H1 (cell line): Measurements from ENCODE around the gene FRMD5. TPM values are rescaled to one million over a fixed set of nuclear protein-coding genes. Genes with fewer than 3 reads are reported as not detected.

Experiments used
- CTCF ChIA-PET: fragments of 300-600 bp; sonication (Branson Sonifier 250); formaldehyde crosslinking; loops from one replicate; lab custom pipeline; 2021; ENCODE audit not compliant: partially characterized antibody; lab: Charles Lee
- POLR2A ChIA-PET: fragments of 300-600 bp; sonication (Branson Sonifier 250); formaldehyde crosslinking; loops from one replicate; lab custom pipeline; 2021; ENCODE audit warnings: inconsistent platforms; ENCODE audit not compliant: partially characterized antibody; lab: Charles Lee
- DNase-seq, 2 experiments: peaks; one replicate each; pipeline versions ENCODE4 v3.0.0 to v3.0.0-alpha.2; 2010 to 2022; ENCODE audit warnings: low spot score in 2 of 2, low read depth in 1 of 2, mixed read lengths in 1 of 2
- FAIRE-seq: peaks from 2 replicates; lab custom pipeline; 2011; peaks lifted over from hg19 to GRCh38; lab: Jason Lieb, UNC
- H2AFZ ChIP-seq: 2 replicates; pipeline ENCODE4 v1.8.1; 2012; ENCODE audit warnings: low read length, inconsistent platforms
- H2AK5ac ChIP-seq: 2 replicates; pipeline ENCODE4 v1.6.1; 2013; ENCODE audit warnings: low read depth, low read length
- H2BK120ac ChIP-seq: replicated peaks from 2 replicates; pipeline ENCODE3; 2013; ENCODE audit warnings: low read depth, low read length, inconsistent platforms
- H2BK12ac ChIP-seq: 2 replicates; pipeline ENCODE4 v1.6.1; 2013; ENCODE audit warnings: low read depth, low read length
- H2BK15ac ChIP-seq: 2 replicates; pipeline ENCODE4 v1.6.1; 2013; ENCODE audit warnings: low read length
- H2BK20ac ChIP-seq: 2 replicates; pipeline ENCODE4 v1.6.1; 2013; ENCODE audit warnings: low read length
- H2BK5ac ChIP-seq: 2 replicates; pipeline ENCODE4 v1.6.1; 2013; ENCODE audit warnings: low read depth, low read length
- H3K14ac ChIP-seq: 2 replicates; pipeline ENCODE4 v1.6.1; 2013; ENCODE audit warnings: inconsistent platforms; ENCODE audit not compliant: insufficient read length
- H3K18ac ChIP-seq: 2 replicates; pipeline ENCODE4 v1.6.1; 2013; ENCODE audit warnings: low read length; ENCODE audit errors: extremely low read depth
- H3K23ac ChIP-seq: 2 replicates; pipeline ENCODE4 v1.6.1; 2013; ENCODE audit warnings: inconsistent platforms; ENCODE audit not compliant: insufficient read length
- H3K23me2 ChIP-seq: 2 replicates; pipeline ENCODE4 v1.6.1; 2013; ENCODE audit warnings: low read depth, low read length
- H3K27ac ChIP-seq: 2 replicates; pipeline ENCODE4 v1.6.1; 2011; ENCODE audit warnings: low read depth, low read length, inconsistent platforms
- H3K27me3 ChIP-seq, 4 experiments: replicated peaks in 1 of 4; 1 replicate in 1 of 4; 2 replicates in 3 of 4; pipeline versions ENCODE4 v1.6.1 to v1.8.1; 2011 to 2013; ENCODE audit warnings: low read length in 3 of 4, mild to moderate bottlenecking in 3 of 4, inconsistent platforms in 2 of 4, mixed read lengths in 2 of 4, moderate library complexity in 1 of 4; ENCODE audit not compliant: control insufficient read depth in 3 of 4, insufficient read depth in 3 of 4; ENCODE audit errors: extremely low read depth in 1 of 4
- H3K36me3 ChIP-seq, 4 experiments: 2 replicates each; pipeline versions ENCODE4 v1.6.1 to v1.8.1; 2011 to 2013; ENCODE audit warnings: mild to moderate bottlenecking in 4 of 4, low read length in 3 of 4, moderate library complexity in 2 of 4, control low read depth in 1 of 4, inconsistent platforms in 1 of 4; ENCODE audit not compliant: insufficient read depth in 4 of 4, control insufficient read depth in 2 of 4
- H3K4ac ChIP-seq: replicated peaks from 2 replicates; pipeline ENCODE3; 2013; ENCODE audit warnings: low read length, low read depth, mixed read lengths, inconsistent platforms; ENCODE audit not compliant: insufficient read length
- H3K4me1 ChIP-seq, 4 experiments: replicated peaks in 1 of 4; 1 replicate in 1 of 4; 2 replicates in 3 of 4; pipeline versions ENCODE4 v1.6.1 to v1.8.1; 2011 to 2013; ENCODE audit warnings: low read length in 3 of 4, inconsistent platforms in 2 of 4, mixed read lengths in 1 of 4; ENCODE audit not compliant: insufficient read depth in 4 of 4, control insufficient read depth in 3 of 4
- H3K4me2 ChIP-seq, 2 experiments: 2 replicates each; pipeline versions ENCODE4 v1.6.1 to v1.8.1; 2011 to 2013; ENCODE audit warnings: low read depth in 2 of 2, low read length in 2 of 2, control low read depth in 1 of 2, inconsistent platforms in 1 of 2, mild to moderate bottlenecking in 1 of 2; ENCODE audit not compliant: insufficient read depth in 1 of 2
- H3K4me3 ChIP-seq, 4 experiments: fragments of 200-600, 300-600 bp in 1 of 4; sonication (generic), shearing (Covaris generic), sonication (Bioruptor Twin) in 1 of 4; 2 replicates each; pipeline versions ENCODE4 v1.5.1 to v1.8.1; 2011 to 2016; ENCODE audit warnings: low read length in 4 of 4, low read depth in 3 of 4, control low read depth in 2 of 4, inconsistent platforms in 2 of 4, mild to moderate bottlenecking in 2 of 4, mixed read lengths in 1 of 4, moderate library complexity in 1 of 4; ENCODE audit not compliant: insufficient read depth in 2 of 4; ENCODE audit errors: extremely low read depth in 1 of 4
- H3K56ac ChIP-seq: replicated peaks from 2 replicates; pipeline ENCODE3; 2013; ENCODE audit warnings: low read depth, mild to moderate bottlenecking, mixed read lengths, low read length, inconsistent platforms; ENCODE audit not compliant: insufficient read length
- H3K79me1 ChIP-seq: 2 replicates; pipeline ENCODE4 v1.6.1; 2013; ENCODE audit warnings: low read depth, low read length, control low read depth
- H3K79me2 ChIP-seq, 2 experiments: 2 replicates each; pipeline versions ENCODE4 v1.6.1 to v1.8.1; 2012 to 2013; ENCODE audit warnings: low read length in 2 of 2, mild to moderate bottlenecking in 2 of 2, inconsistent platforms in 1 of 2; ENCODE audit not compliant: insufficient read depth in 2 of 2, control insufficient read depth in 1 of 2
- H3K9ac ChIP-seq, 4 experiments: replicated peaks in 1 of 4; 1 replicate in 1 of 4; 2 replicates in 3 of 4; pipeline versions ENCODE4 v1.6.1 to v1.8.1; 2011 to 2013; ENCODE audit warnings: low read depth in 3 of 4, low read length in 3 of 4, control low read depth in 2 of 4, mild to moderate bottlenecking in 2 of 4, moderate library complexity in 2 of 4, inconsistent platforms in 1 of 4; ENCODE audit errors: extremely low read depth in 1 of 4
- H3K9me3 ChIP-seq, 2 experiments: 2 replicates each; pipeline versions ENCODE4 v1.6.1 to v1.8.1; 2012 to 2013; ENCODE audit warnings: mild to moderate bottlenecking in 2 of 2, moderate library complexity in 2 of 2, control low read depth in 1 of 2, inconsistent platforms in 1 of 2, low read depth in 1 of 2, low read length in 1 of 2, mixed read lengths in 1 of 2; ENCODE audit not compliant: insufficient read depth in 2 of 2
- H4K20me1 ChIP-seq, 2 experiments: replicated peaks in 1 of 2; 2 replicates each; pipeline versions ENCODE3 to v1.8.1; 2011 to 2013; ENCODE audit warnings: inconsistent platforms in 2 of 2, low read length in 2 of 2, mild to moderate bottlenecking in 1 of 2; ENCODE audit not compliant: insufficient read depth in 2 of 2, control insufficient read depth in 1 of 2
- H4K5ac ChIP-seq: 2 replicates; pipeline ENCODE4 v1.6.1; 2013; ENCODE audit warnings: low read length, low read depth, mixed read lengths, inconsistent platforms; ENCODE audit not compliant: insufficient read length
- H4K8ac ChIP-seq: 2 replicates; pipeline ENCODE4 v1.8.0; 2013; ENCODE audit warnings: mild to moderate bottlenecking, moderate library complexity, low read length, inconsistent platforms; ENCODE audit not compliant: insufficient read depth; ENCODE audit errors: extremely low read depth
- H4K91ac ChIP-seq: replicated peaks from 2 replicates; pipeline ENCODE3; 2013; ENCODE audit warnings: low read length, mixed read lengths, inconsistent platforms; ENCODE audit not compliant: insufficient read length
- CHD2 ChIP-seq: IDR thresholded peaks from 2 replicates; pipeline ENCODE4 v1.6.1; 2012; ENCODE audit warnings: low read length, improper control_type of control experiment
- POLR2AphosphoS5 ChIP-seq: IDR thresholded peaks from 2 replicates; pipeline ENCODE4 v1.6.1; 2011; ENCODE audit warnings: low read depth, low read length
- RNF2 ChIP-seq: fragments of 200-900, 300-1000 bp; sonication (generic); IDR thresholded peaks from 2 replicates; pipeline ENCODE4 v1.7.1; 2016; ENCODE audit warnings: borderline replicate concordance, low read depth, mild to moderate bottlenecking, antibody characterized with exemption, low read length; ENCODE audit not compliant: poor library complexity, severe bottlenecking; ENCODE audit errors: missing control alignments
- WGBS, 2 experiments: shearing (Covaris generic) in 1 of 2; methylation state at CpG; one replicate each; pipeline versions ENCODE4 v1.1.6 to v1.1.7; 2013 to 2015; ENCODE audit warnings: low lambda C conversion rate in 2 of 2, mixed read lengths in 2 of 2, inconsistent platforms in 1 of 2, low coverage in 1 of 2, missing lambda C conversion rate in 1 of 2; ENCODE audit not compliant: insufficient replicate concordance in 2 of 2, insufficient coverage in 1 of 2, insufficient read length in 1 of 2; ENCODE audit errors: extremely low coverage in 1 of 2, missing lambda C conversion rate in 1 of 2; 5-methylcytosine and 5-hydroxymethylcytosine counted together
- polyA plus RNA-seq, 7 experiments: library from polyadenylated mRNA; depleted of rRNA in 3 of 7; stranded (reverse) in 5 of 7; unstranded in 2 of 7; fragments of >200 nt in 5 of 7; fragments of 200-250 nt in 2 of 7; gene quantifications; 1 replicate in 5 of 7; 2 replicates in 1 of 7; 4 replicates in 1 of 7; pipeline versions ENCODE4 v1.2.1 to v1.2.3, GENCODE V29; 2011 to 2013; ENCODE audit warnings: missing spikeins in 2 of 7, mixed read lengths in 2 of 7
- total RNA-seq: library from RNA; stranded (reverse); fragmentation: NEBNext Ultra II Directional; extraction: Animal tissue kit (Norgen Biotek cat#: 25700); gene quantifications from 2 replicates; pipeline ENCODE4 v1.2.1, GENCODE V29; 2021
- TF ChIP-seq, protein P1 (sequence below): IDR thresholded peaks from 2 replicates; pipeline ENCODE4 v1.6.1; 2012; ENCODE audit warnings: inconsistent platforms

The FRMD5 gene
- total and polyA plus RNA-seq, 2 of the 8 experiments (the other 6 are each of a cell fraction or from before 2014, with no cell fraction given) = 10.1 to 12.6 TPM

DNA sequence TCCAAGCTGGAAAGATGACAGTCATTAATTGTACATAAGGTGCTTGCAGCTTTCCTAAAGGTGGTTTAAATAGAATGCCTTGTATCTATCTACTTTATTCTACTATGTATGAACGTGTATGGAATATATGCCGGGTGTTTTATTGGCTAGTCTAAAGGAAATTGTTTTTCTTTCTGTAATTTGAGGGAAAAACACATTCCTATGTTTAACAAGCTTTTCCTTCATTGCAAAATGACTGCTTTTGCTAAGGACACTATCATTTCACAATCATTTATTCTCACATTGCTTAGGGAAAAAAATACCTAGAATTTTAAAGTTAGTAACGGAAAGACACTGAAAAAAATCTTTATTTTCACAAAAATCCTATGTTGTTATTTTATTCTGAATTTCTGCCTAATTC is 226.5 kb downstream of the FRMD5 start:
- Histone ChIP-seq H2BK120ac (no peak overlapping the region), H3K23ac (no peak overlapping the region), H3K56ac (no peak overlapping the region), H3K14ac (no peak overlapping the region), H3K27ac (no peak overlapping the region), H3K4me3 (no peak overlapping the region), H3K9ac (no peak overlapping the region), H3K9me3 (no peaks in the 10 kb centered on the region), H3K36me3 (no peaks in the 10 kb centered on the region; a peak in 1 of 8 replicates), H4K91ac (no peak overlapping the region), H3K4ac (no peak overlapping the region), H4K20me1 (no peaks in the 10 kb centered on the region), H2BK12ac (no peak overlapping the region), H3K27me3 (no peaks in the 10 kb centered on the region), H3K18ac (no peak overlapping the region), H2BK20ac (no peak overlapping the region), H3K79me1 (no peaks in the 10 kb centered on the region), H2AFZ (no peak overlapping the region), H2BK5ac (no peak overlapping the region), H3K79me2 (no peaks in the 10 kb centered on the region), H3K4me2 (no peak overlapping the region), H2BK15ac (no peak overlapping the region), H4K5ac (no peak overlapping the region), H3K4me1 (no peaks in the 10 kb centered on the region), H3K23me2 (no peaks in the 10 kb centered on the region), H4K8ac (no peak overlapping the region), H2AK5ac (no peak overlapping the region)
- no peak for TF ChIP-seq CHD2
- no peak for TF ChIP-seq POLR2AphosphoS5
- TF ChIP-seq, protein P1, sequence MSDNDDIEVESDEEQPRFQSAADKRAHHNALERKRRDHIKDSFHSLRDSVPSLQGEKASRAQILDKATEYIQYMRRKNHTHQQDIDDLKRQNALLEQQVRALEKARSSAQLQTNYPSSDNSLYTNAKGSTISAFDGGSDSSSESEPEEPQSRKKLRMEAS = no peak
- no peak for TF ChIP-seq RNF2
- CTCF ChIA-PET = no interaction called here
- DNase-seq (no peak), FAIRE-seq (no peak)
- 88% methylated on average over 3 of the region's 3 CpGs; no CpG with 5 or more reads in 1 of the 2 experiments for WGBS, 2 experiments
- POLR2A ChIA-PET = no interaction called here
